GM23338 (cell line): ENCODE results near the gene FGGY. TPM values are rescaled to one million over a fixed set of nuclear protein-coding genes. Genes with fewer than 3 reads are reported as not detected.

Experiments
- ATAC-seq: fragments of 200-7000 bp; cut with Tn5 transposase; 3 replicates; pipeline ENCODE4 v1.9.1; 2020
- DNase-seq: peaks from one replicate; pipeline ENCODE4 v3.0.0-alpha.2; 2015; ENCODE audit warnings: low spot score
- H2AFZ ChIP-seq: fragments of 200-600 bp; sonication (generic); 2 replicates; pipeline ENCODE4 v1.8.0; 2016; ENCODE audit warnings: antibody characterized with exemption, mild to moderate bottlenecking, moderate library complexity
- H3F3A ChIP-seq: fragments of 200-600 bp; sonication (generic); replicated peaks from 2 replicates; pipeline ENCODE4 v1.8.0; 2017; ENCODE audit warnings: antibody characterized with exemption, mixed run types, low read depth
- H3K27ac ChIP-seq: fragments of 200-600 bp; sonication (generic); 2 replicates; pipeline ENCODE4 v1.6.1; 2016; ENCODE audit warnings: low read depth
- H3K27me3 ChIP-seq: fragments of 200-600 bp; sonication (generic); 2 replicates; pipeline ENCODE4 v1.8.0; 2016; ENCODE audit warnings: mild to moderate bottlenecking, mixed run types, moderate library complexity; ENCODE audit not compliant: insufficient read depth
- H3K36me3 ChIP-seq: fragments of 200-600 bp; sonication (generic); 2 replicates; pipeline ENCODE4 v1.8.0; 2016; ENCODE audit warnings: mild to moderate bottlenecking; ENCODE audit not compliant: insufficient read depth
- H3K4me1 ChIP-seq: fragments of 200-600 bp; sonication (generic); 2 replicates; pipeline ENCODE4 v1.8.0; 2016; ENCODE audit warnings: mild to moderate bottlenecking, moderate library complexity; ENCODE audit not compliant: insufficient read depth
- H3K4me2 ChIP-seq: fragments of 200-600 bp; sonication (generic); 2 replicates; pipeline ENCODE4 v1.7.1; 2017; ENCODE audit warnings: mixed run types
- H3K4me3 ChIP-seq: fragments of 200-600 bp; sonication (generic); 2 replicates; pipeline ENCODE4 v1.6.1; 2016; ENCODE audit warnings: mixed run types
- H3K79me2 ChIP-seq: fragments of 200-600 bp; sonication (generic); replicated peaks from 2 replicates; pipeline ENCODE4 v1.8.0; 2017; ENCODE audit warnings: mild to moderate bottlenecking; ENCODE audit not compliant: insufficient read depth
- H3K9me2 ChIP-seq: fragments of 200-600 bp; sonication (generic); 2 replicates; pipeline ENCODE4 v1.8.0; 2017; ENCODE audit not compliant: insufficient read depth
- H4K20me1 ChIP-seq: fragments of 200-600 bp; sonication (generic); replicated peaks from 2 replicates; pipeline ENCODE4 v1.8.0; 2017; ENCODE audit warnings: mild to moderate bottlenecking; ENCODE audit not compliant: insufficient read depth
- H3K27ac Mint-ChIP-seq: 2 replicates; pipeline ENCODE4 v1.8.0; 2020; ENCODE audit warnings: inconsistent platforms, mild to moderate bottlenecking, moderate library complexity, mixed read lengths
- H3K27me3 Mint-ChIP-seq: 3 replicates; pipeline ENCODE4 v1.8.0; 2022; ENCODE audit warnings: low read depth, mild to moderate bottlenecking, moderate library complexity, mixed read lengths, inconsistent platforms; ENCODE audit not compliant: insufficient read depth, poor library complexity
- H3K36me3 Mint-ChIP-seq: 3 replicates; pipeline ENCODE4 v1.8.0; 2021; ENCODE audit warnings: low read depth, mild to moderate bottlenecking, inconsistent platforms, moderate library complexity, mixed read lengths
- H3K4me1 Mint-ChIP-seq: 3 replicates; pipeline ENCODE4 v1.8.0; 2020; ENCODE audit warnings: mild to moderate bottlenecking, inconsistent platforms, mixed read lengths
- H3K4me3 Mint-ChIP-seq: 3 replicates; pipeline ENCODE4 v1.8.0; 2021; ENCODE audit warnings: moderate library complexity, mild to moderate bottlenecking, inconsistent platforms, mixed read lengths
- H3K9me3 Mint-ChIP-seq: 3 replicates; pipeline ENCODE4 v1.8.0; 2020; ENCODE audit warnings: moderate library complexity, mild to moderate bottlenecking, inconsistent platforms, mixed read lengths
- CTCF ChIP-seq, 2 experiments: fragments of 200-600 bp in 1 of 2; sonication (generic) in 1 of 2; conservative IDR thresholded peaks; 2 replicates each; pipeline versions ENCODE4 v1.5.1 to v1.6.1; 2016 to 2017; ENCODE audit warnings: antibody characterized with exemption in 2 of 2, low read depth in 2 of 2, mild to moderate bottlenecking in 2 of 2, moderate library complexity in 1 of 2
- ETS1 ChIP-seq: IDR thresholded peaks from 2 replicates; pipeline ENCODE4 v1.6.1; 2016; ENCODE audit warnings: antibody characterized with exemption
- EZH2 ChIP-seq: fragments of 200-600 bp; sonication (generic); IDR thresholded peaks from one replicate; pipeline ENCODE4 v1.8.0; 2017; ENCODE audit warnings: antibody characterized with exemption, mild to moderate bottlenecking, low read depth; ENCODE audit not compliant: unreplicated experiment
- NANOG ChIP-seq: IDR thresholded peaks from 2 replicates; pipeline ENCODE4 v1.6.1; 2016; ENCODE audit warnings: antibody characterized with exemption, borderline replicate concordance
- ZNF462 ChIP-seq: fragments of 250-450 bp; sonication (Bioruptor Pico); IDR thresholded peaks from 2 replicates; pipeline ENCODE4 v1.5.0; 2020; ENCODE audit warnings: mild to moderate bottlenecking, moderate library complexity
- polyA plus RNA-seq: library from polyadenylated mRNA; unstranded; fragments of >200 nt; fragmentation: Nextera tagmentation; extraction: Ambion mirVana; gene quantifications from 2 replicates; pipeline ENCODE4 v1.2.1, GENCODE V29; 2016
- total RNA-seq: library from RNA; depleted of rRNA; stranded (reverse); fragments of >200 nt; shearing (Covaris generic); gene quantifications from 2 replicates; pipeline ENCODE4 v1.2.3, GENCODE V29; 2014

The FGGY gene
- total and polyA plus RNA-seq, 2 experiments from 2014 or later: 10.9 to 21.4 TPM

GRCh38 chr1:59504276-59504675, 207.4 kb downstream of the FGGY start (continued):
- TF ChIP-seq ZNF462 (CRISPR knock-in tag) (no peak), CTCF (conservative IDR thresholded peaks at IDR 0.05; ENCODE audit: low read depth in 2 of 2) (no peak), EZH2 (no peak), ETS1 (no peak)

GRCh38 chr1:59505596-59506028, 208.7 kb downstream of the FGGY start:
- Mint-ChIP-seq H3K9me3 (no peaks in the 10 kb centered on the region; the same call in 2 of the 3 replicates), H3K4me1 (peaks cover 20% of the 10 kb centered on the region; the same call in 2 of the 3 replicates), H3K36me3 (no peaks in the 10 kb centered on the region), H3K4me3 (no peak overlapping the region), H3K27ac (no peak overlapping the region), H3K27me3 (no peaks in the 10 kb centered on the region)
- Histone ChIP-seq H3K4me3 (no peak overlapping the region), H3K4me2 (no peak overlapping the region), H3F3A (no peaks in the 10 kb centered on the region), H4K20me1 (no peaks in the 10 kb centered on the region), H3K27ac (no peak overlapping the region), H2AFZ (no peak overlapping the region), H3K9me2 (0 out of 2 replicates have a peak, but pooled peaks cover 5% of the 10 kb centered on the region), H3K79me2 (no peaks in the 10 kb centered on the region), H3K36me3 (no peaks in the 10 kb centered on the region), H3K27me3 (no peaks in the 10 kb centered on the region), H3K4me1 (peaks cover 7% of the 10 kb centered on the region)
- DNase-seq (no peak), ATAC-seq (no peak)
- TF ChIP-seq NANOG (no peak), CTCF (conservative IDR thresholded peaks at IDR 0.05; ENCODE audit: low read depth in 2 of 2) (no peak)
